Measurements from ENCODE around the gene TOR4A. TPM values are rescaled to one million over a fixed set of nuclear protein-coding genes. Genes with fewer than 3 reads are reported as not detected.

Gene TOR4A
- total RNA-seq, 1 donor from 2014 or later: 13.9 TPM

- DNase-seq (ENCODE audit: low spot score): no peak
- intact Hi-C loops (cut with DNase I): no loop called here
These were observed 33.9 kb downstream of the TOR4A start for GRCh38 chr9:137311171-137311985.

- DNase-seq (ENCODE audit: low spot score): peak; percentile 22
- intact Hi-C loops (cut with DNase I): no loop called here
These were observed 34.7 kb downstream of the TOR4A start for GRCh38 chr9:137311986-137312851.

- intact Hi-C loops (cut with DNase I): no loop called here
- peak; percentile 73 for DNase-seq (ENCODE audit: low spot score)
These were observed 35.4 kb downstream of the TOR4A start for GRCh38 chr9:137312852-137313325.

GRCh38 chr9:137313326-137313936 is 35.9 kb downstream of the TOR4A start:
- intact Hi-C loops (cut with DNase I): no loop called here
- DNase-seq (ENCODE audit: low spot score): no peak

- no peak for DNase-seq (ENCODE audit: low spot score)
These were observed 36.5 kb downstream of the TOR4A start for GRCh38 chr9:137313956-137314560.

GRCh38 chr9:137314561-137315560 is 37.3 kb downstream of the TOR4A start:
- no peak for DNase-seq (ENCODE audit: low spot score)
- intact Hi-C loops (cut with DNase I): no loop called here

More at GRCh38 chr9:137313956-137314560, 36.5 kb downstream of the TOR4A start:
- intact Hi-C loops (cut with DNase I): no loop called here

GRCh38 chr9:137315581-137316011 is 38.1 kb downstream of the TOR4A start:
- DNase-seq (ENCODE audit: low spot score): no peak
- intact Hi-C loops (cut with DNase I): no loop called here

GRCh38 chr9:137316012-137316981 is 38.8 kb downstream of the TOR4A start:
- DNase-seq (ENCODE audit: low spot score): no peak
- intact Hi-C loops (cut with DNase I): no loop called here

- intact Hi-C loops (cut with DNase I): no loop called here
These were observed 39.6 kb downstream of the TOR4A start for GRCh38 chr9:137317021-137317717.

GRCh38 chr9:137317718-137318511 is 40.4 kb downstream of the TOR4A start:
- intact Hi-C loops (cut with DNase I): no loop called here
- DNase-seq (ENCODE audit: low spot score): no peak

More at GRCh38 chr9:137317021-137317717, 39.6 kb downstream of the TOR4A start:
- DNase-seq (ENCODE audit: low spot score): no peak

GRCh38 chr9:137318602-137319001 is 41.1 kb downstream of the TOR4A start:
- intact Hi-C loops (cut with DNase I): no loop called here
- DNase-seq (ENCODE audit: low spot score): no peak

GRCh38 chr9:137319011-137319738 is 41.6 kb downstream of the TOR4A start:
- intact Hi-C loops (cut with DNase I): no loop called here
- DNase-seq (ENCODE audit: low spot score): no peak

- intact Hi-C loops (cut with DNase I): no loop called here
- no peak for DNase-seq (ENCODE audit: low spot score)
These were observed 42.4 kb downstream of the TOR4A start for GRCh38 chr9:137319739-137320551.

Data from cardiac septum (tissue), 1 donor.